GM12801 (cell line): ENCODE data around the gene FMNL2.

Source experiments
- TF ChIP-seq, protein P1 (sequence below): IDR thresholded peaks from one replicate; pipeline ENCODE4 v1.5.1; 2011; ENCODE audit warnings: control low read depth; ENCODE audit not compliant: insufficient read length; ENCODE audit errors: extremely low read depth

Gene FMNL2

DNA sequence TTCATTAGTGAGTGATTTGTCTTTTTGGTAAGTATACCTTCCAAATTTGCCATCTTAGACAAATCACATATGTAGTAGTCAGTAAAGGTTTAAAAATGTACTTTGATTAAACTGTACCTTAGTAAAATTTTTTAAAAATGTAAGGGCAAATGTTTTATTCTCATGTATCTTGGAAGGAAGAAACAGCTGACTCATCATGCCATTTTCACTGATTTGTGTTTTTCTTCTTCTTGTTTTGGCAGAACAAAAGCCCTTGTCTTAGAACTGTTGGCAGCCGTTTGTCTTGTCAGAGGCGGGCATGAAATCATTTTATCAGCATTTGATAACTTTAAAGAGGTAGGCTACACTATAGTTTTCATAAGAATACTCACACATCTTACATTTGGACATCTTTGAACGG, 245.7 kb downstream of the FMNL2 start:
- TF ChIP-seq, protein P1, sequence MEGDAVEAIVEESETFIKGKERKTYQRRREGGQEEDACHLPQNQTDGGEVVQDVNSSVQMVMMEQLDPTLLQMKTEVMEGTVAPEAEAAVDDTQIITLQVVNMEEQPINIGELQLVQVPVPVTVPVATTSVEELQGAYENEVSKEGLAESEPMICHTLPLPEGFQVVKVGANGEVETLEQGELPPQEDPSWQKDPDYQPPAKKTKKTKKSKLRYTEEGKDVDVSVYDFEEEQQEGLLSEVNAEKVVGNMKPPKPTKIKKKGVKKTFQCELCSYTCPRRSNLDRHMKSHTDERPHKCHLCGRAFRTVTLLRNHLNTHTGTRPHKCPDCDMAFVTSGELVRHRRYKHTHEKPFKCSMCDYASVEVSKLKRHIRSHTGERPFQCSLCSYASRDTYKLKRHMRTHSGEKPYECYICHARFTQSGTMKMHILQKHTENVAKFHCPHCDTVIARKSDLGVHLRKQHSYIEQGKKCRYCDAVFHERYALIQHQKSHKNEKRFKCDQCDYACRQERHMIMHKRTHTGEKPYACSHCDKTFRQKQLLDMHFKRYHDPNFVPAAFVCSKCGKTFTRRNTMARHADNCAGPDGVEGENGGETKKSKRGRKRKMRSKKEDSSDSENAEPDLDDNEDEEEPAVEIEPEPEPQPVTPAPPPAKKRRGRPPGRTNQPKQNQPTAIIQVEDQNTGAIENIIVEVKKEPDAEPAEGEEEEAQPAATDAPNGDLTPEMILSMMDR: no peak

DNA sequence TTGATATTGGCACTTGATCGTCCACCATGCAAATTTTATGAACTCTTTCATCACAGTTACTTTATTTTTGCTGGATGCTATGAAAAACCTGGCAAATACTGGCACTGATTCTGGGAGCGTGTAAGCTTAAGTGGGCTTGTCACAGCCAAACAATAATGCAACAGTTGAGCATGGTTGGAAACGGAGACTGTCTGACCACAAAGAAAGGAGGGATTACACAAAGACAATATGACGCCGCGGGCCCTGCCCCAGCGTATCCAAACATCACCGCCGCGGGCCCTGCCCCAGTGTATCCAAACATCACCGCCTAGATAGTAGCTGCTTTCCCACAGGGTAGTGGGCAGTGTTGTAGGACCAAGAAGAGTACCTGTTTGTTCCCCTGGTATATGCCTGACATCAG, 246.4 kb downstream of the FMNL2 start:
- TF ChIP-seq, protein P1: no peak

GRCh38 chr2:152582081-152582480, 247.1 kb downstream of the FMNL2 start:
- TF ChIP-seq, protein P1: no peak

GRCh38 chr2:152583512-152584229, 248.7 kb downstream of the FMNL2 start:
- TF ChIP-seq, protein P1: no peak

- TF ChIP-seq, protein P1: no peak
These were observed 249.3 kb downstream of the FMNL2 start for GRCh38 chr2:152584301-152584700.

DNA sequence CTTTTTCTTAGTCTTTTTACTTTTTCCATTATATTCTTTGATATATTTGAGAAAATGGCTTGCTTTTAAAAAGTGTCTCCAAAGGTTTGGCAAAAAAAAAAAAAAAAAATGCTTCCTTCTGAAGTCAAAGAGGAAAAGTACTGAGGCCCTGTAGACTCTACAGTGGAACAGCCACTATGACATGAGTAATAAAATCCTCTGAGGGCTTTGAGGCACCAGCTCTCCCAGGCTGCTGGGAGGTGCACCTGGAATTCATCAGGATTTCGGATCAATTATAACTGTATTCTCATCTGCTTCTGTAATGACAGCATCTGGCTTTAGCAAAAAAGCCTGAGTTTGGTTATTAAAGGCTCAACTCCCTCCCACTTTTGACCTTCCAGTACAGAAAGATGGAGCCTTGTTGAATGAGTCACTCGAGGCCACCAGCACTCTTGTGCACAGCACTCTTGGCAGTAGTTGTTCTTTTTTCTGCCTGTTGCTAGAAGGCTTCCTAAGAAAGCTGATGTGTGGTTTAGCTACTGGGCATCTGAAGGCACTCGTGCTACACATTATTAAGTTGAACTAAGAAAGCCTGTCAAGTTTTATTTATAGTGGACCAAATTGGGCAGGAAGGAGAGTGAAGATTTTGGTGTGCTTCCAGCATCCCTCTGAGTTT, 251.0 kb downstream of the FMNL2 start:
- TF ChIP-seq, protein P1: no peak

DNA sequence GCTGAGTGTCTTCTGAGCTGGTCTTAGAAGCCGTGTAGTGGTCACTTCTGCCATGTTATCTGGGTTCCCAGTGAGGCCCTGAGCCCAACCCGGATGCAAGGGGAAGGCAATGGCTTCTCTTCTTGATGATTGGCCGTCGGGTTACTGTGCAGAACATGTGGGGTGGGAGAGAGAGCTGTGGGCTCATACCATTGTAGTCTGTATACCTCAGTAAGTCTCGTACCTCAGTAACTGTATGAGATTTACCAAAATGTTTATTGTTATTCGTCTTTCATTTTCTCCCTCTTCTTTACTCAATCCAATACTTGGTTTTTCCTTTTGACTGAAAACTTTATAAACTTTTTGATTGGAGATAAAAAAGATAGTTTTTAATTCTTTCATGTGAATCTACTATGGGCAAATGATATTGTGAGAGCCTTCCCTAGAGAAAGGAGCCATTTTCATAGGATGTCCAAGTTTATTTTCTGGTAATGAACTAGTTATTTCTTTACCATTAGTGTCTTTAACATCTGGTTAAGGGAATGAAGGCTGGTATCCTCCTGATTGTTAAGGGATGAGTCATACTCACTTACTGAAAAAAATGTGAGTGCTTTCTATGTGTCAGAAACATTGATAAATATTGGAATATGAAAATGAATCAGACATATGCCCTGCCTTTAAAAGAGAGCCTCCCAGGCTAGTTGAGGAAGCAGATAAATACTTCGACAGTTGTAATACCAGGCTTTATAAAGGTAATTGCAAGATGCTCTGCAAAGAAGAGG, 252.4 kb downstream of the FMNL2 start:
- TF ChIP-seq, protein P1: no peak
